C4-2B (cell line): ENCODE data around the gene JMJD7.

Experiments used
- H3K27ac ChIP-seq: fragments of 450-650 bp; 2 replicates; pipeline ENCODE4 v1.5.1; 2017
- CTCF ChIP-seq: fragments of 450-650 bp; conservative IDR thresholded peaks from 2 replicates; pipeline ENCODE4 v1.5.1; 2017; ENCODE audit warnings: mild to moderate bottlenecking
- ZFX ChIP-seq: fragments of 450-650 bp; IDR thresholded peaks from 2 replicates; pipeline ENCODE4 v1.6.1; 2017

The JMJD7 gene

DNA sequence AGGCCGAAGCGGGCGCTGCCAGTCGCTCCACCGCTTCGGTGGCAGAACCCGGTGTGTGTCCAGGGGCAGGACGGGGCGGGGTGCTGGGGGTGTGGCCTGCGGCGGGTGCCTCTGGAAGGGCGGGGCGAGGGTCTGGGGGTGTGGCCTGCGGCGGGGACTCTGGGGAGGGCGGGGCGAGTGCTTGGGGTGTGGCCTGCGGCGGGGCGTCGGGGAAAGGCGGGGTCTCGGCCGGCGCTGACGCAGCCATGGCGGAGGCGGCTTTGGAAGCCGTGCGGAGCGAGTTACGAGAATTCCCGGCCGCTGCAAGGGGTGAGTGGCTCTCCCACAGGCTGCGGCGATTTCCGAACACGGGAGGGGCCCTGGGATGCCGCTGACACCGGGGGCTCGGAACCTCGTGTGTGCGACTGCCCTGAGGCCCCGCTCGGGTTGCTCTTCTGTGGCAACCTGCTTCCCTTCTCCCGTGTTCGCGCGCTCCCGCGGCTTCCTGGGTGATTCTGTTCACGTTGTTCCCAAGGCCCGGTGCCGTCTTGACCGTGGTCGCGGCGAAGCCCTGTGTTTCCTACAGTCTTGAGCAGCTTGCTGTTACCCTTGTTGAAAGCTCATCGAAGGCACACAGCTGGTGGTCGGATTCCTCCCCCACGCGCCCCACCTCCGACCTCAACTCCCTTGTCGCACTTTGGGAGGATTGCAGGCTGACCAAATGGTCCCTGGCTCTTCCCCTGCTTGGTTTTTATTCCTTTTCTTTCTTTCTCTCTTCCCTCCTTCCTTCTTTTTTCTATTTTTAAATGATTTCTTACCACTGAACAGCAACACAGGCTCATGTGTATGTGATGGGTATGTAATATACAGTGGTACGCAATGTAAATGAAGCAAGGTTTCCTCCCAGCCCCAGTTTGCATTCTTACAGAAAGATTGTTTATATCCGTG lies at the start of gene JMJD7:
Gene JMJD7, plus strand, starts transcription at position 213 of the 927 bp plus-strand sequence. Its CDS starts 33 bp downstream, at position 246.
- H3K27ac ChIP-seq = peak within 1 kb of the TSS; percentile 78
- no peak for TF ChIP-seq CTCF
- TF ChIP-seq ZFX = no peak

GRCh38 chr15:41778521-41778920 lies 49.4 kb upstream of the JMJD7 start:
- no peak overlapping the region for H3K27ac ChIP-seq
- TF ChIP-seq ZFX (no peak), CTCF (no peak)

- no peak overlapping the region for H3K27ac ChIP-seq
These were observed 48.2 kb upstream of the JMJD7 start for GRCh38 chr15:41779662-41780157.

DNA sequence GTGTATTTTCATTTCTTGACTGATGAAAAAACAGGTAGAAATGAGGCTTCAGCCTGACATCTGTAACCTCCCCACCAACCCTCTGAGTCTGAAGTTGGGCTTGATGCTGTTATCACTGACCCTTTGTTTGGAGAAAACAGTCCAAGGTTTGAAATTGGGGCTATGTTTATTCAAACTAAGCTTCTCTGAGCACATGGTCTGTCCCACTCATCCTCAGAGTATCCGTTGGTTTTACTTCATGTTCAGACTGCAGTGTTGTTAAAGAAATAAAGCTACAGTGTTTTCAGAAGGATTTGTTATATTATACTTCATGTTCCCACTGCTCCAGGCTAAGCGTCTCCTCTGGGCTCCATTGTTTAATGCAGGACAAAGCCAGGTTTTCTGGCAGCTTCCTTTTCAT lies 47.6 kb upstream of the JMJD7 start:
- TF ChIP-seq CTCF (no peak), ZFX (no peak)
- no peak overlapping the region for H3K27ac ChIP-seq

More at GRCh38 chr15:41779662-41780157, 48.2 kb upstream of the JMJD7 start:
- TF ChIP-seq CTCF (no peak), ZFX (no peak)

DNA sequence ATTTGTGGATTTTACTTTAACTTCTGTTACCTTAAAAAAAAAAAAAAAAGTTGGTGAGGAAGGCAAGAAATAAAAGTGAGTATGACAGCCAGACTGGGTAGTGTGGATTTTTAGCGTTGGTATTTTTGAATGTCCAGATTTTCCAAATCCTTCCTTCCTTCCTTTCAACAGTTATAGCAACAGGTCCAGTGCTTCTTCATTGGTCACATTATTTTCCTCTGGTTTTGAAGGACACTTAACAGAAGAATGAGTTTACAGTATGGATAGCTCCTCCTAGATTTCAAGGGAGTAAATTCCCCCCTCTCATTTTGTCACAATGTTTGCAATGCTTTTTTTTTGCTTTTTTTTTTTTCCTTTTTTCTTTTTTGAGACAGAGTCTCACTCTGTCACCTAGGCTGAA lies 47.2 kb upstream of the JMJD7 start:
- TF ChIP-seq ZFX (no peak), CTCF (no peak)
- H3K27ac ChIP-seq = no peak overlapping the region

DNA sequence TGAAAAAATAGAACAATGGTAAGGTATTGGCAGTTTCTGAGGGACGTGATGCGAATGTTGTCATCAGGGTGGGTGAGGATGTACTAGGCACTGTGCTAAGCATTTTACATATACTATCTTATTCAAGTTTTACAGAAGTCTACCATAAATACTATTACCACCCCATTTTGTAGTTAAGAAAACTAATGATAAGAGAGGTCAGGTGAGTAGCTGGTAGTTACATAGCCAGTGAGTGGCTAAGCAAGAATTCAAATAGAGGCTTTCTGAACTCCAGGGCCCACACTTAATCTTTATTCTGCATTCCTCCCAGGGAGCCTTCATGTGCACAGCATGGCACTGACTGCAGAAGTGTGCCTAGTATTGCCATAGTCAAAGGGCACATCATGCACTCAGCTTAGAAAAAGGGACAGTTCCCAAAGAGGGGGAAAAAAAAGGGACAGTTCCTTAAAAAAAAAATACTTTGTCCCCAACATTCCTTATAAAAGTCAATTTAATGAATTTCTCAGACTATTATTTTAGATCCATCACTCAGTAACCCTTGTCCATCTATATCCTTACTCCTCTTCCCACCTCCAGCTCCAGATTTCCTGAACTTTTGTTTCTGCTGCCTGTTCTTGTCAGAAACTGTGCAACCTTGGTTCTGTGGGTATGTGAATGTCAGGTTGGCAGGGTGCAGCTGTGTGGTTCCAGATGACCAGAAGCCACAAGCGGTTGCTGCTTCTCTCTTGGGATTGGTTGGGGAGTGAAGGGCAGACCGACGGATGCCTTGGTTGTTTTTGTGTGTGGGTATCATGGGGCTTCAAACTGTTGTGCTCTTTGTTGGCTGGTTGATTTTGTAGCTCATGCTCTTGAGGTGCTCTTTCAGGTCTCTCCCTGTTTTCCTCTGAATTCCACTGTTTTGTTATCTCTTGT lies 45.3 kb upstream of the JMJD7 start:
- TF ChIP-seq ZFX = no peak
- no peak for TF ChIP-seq CTCF
- H3K27ac ChIP-seq = no peak overlapping the region
